ENCODE data around the gene BCAS3. TPM values are rescaled to one million over a fixed set of nuclear protein-coding genes. Genes with fewer than 3 reads are reported as not detected.

Gene BCAS3
- polyA plus RNA-seq, 1 donor from 2014 or later: 21.6 TPM

DNA sequence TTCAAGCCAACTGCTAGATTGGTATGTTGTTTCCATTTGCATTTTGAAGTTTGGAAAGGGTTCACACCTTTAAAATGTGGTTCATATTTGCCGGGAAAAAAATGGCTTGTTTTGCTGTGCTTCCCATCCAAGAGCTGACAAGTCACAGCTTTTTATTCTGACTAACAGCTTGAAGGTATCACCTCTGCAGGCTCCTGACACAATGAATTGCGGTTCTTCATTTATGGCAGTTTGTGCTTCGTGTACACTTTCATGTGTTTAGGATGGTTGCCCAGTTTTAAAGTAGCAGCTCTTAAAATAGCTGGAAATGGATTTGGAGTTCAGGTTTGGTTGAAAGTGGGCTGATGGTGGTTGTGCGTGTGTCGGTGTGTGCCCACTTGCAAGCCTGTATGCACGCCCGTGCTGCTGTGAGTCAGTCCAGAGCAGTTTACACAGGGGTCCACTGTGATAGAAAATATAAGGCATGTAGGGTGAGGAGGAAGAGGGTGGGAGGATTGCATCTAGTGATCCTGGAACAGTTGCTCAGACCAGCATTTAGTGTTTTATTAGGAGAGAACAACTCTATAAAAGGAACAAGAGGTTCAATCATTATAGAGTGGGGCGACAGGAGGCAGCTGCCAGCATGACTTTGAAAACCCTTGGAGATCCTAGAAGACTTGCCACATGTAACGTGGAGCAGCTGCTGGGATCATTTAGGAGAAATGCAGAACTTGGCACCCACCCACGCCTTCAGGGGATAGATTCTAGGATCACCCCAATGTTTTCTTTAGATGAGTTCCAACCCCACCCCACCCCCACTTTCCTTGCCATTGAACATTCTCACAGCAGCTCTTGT, 614.0 kb downstream of the BCAS3 start:
- Histone ChIP-seq H3K9me3 (ENCODE audit: low read length) (no peaks in the 10 kb centered on the region), H3K27ac (ENCODE audit: low read length) (no peak overlapping the region), H4K20me1 (ENCODE audit: insufficient read depth) (no peaks in the 10 kb centered on the region), H3K9me2 (ENCODE audit: insufficient read depth, low read length) (no peaks in the 10 kb centered on the region), H3K4me2 (ENCODE audit: low read length) (no peak overlapping the region), H3F3A (ENCODE audit: insufficient read depth, low read length, poor library complexity, severe bottlenecking) (no peaks in the 10 kb centered on the region), H3K4me3 (ENCODE audit: low read length) (no peak overlapping the region), H3K36me3 (ENCODE audit: insufficient read depth, low read length) (no peaks in the 10 kb centered on the region), H3K9ac (ENCODE audit: low read length) (no peak overlapping the region), H2AFZ (ENCODE audit: low read depth, low read length) (no peak overlapping the region), H3K79me2 (replicated peaks; ENCODE audit: insufficient read depth, low read length) (no peaks in the 10 kb centered on the region), H3K27me3 (ENCODE audit: insufficient read depth, low read depth, low read length) (no peaks in the 10 kb centered on the region)
- TF ChIP-seq MXI1 (conservative IDR thresholded peaks at IDR 0.05; ENCODE audit: poor library complexity, severe bottlenecking) (no peak), TAF1 (IDR thresholded peaks at IDR 0.05; ENCODE audit: low read depth) (no peak), SMC3 (conservative IDR thresholded peaks at IDR 0.05; ENCODE audit: poor library complexity) (no peak), POLR2AphosphoS5 (IDR thresholded peaks at IDR 0.05) (no peak), EP300 (conservative IDR thresholded peaks at IDR 0.05; ENCODE audit: poor library complexity, severe bottlenecking) (no peak), EZH2 (IDR thresholded peaks at IDR 0.05; ENCODE audit: borderline replicate concordance, insufficient read depth, low read length, poor library complexity, severe bottlenecking) (no peak), RAD21 (conservative IDR thresholded peaks at IDR 0.05) (no peak)
- TF ChIP-seq, protein P1, sequence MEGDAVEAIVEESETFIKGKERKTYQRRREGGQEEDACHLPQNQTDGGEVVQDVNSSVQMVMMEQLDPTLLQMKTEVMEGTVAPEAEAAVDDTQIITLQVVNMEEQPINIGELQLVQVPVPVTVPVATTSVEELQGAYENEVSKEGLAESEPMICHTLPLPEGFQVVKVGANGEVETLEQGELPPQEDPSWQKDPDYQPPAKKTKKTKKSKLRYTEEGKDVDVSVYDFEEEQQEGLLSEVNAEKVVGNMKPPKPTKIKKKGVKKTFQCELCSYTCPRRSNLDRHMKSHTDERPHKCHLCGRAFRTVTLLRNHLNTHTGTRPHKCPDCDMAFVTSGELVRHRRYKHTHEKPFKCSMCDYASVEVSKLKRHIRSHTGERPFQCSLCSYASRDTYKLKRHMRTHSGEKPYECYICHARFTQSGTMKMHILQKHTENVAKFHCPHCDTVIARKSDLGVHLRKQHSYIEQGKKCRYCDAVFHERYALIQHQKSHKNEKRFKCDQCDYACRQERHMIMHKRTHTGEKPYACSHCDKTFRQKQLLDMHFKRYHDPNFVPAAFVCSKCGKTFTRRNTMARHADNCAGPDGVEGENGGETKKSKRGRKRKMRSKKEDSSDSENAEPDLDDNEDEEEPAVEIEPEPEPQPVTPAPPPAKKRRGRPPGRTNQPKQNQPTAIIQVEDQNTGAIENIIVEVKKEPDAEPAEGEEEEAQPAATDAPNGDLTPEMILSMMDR (IDR thresholded peaks at IDR 0.05; ENCODE audit: poor library complexity, severe bottlenecking): no peak
- TF ChIP-seq, protein P2, sequence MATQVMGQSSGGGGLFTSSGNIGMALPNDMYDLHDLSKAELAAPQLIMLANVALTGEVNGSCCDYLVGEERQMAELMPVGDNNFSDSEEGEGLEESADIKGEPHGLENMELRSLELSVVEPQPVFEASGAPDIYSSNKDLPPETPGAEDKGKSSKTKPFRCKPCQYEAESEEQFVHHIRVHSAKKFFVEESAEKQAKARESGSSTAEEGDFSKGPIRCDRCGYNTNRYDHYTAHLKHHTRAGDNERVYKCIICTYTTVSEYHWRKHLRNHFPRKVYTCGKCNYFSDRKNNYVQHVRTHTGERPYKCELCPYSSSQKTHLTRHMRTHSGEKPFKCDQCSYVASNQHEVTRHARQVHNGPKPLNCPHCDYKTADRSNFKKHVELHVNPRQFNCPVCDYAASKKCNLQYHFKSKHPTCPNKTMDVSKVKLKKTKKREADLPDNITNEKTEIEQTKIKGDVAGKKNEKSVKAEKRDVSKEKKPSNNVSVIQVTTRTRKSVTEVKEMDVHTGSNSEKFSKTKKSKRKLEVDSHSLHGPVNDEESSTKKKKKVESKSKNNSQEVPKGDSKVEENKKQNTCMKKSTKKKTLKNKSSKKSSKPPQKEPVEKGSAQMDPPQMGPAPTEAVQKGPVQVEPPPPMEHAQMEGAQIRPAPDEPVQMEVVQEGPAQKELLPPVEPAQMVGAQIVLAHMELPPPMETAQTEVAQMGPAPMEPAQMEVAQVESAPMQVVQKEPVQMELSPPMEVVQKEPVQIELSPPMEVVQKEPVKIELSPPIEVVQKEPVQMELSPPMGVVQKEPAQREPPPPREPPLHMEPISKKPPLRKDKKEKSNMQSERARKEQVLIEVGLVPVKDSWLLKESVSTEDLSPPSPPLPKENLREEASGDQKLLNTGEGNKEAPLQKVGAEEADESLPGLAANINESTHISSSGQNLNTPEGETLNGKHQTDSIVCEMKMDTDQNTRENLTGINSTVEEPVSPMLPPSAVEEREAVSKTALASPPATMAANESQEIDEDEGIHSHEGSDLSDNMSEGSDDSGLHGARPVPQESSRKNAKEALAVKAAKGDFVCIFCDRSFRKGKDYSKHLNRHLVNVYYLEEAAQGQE (IDR thresholded peaks at IDR 0.05; ENCODE audit: borderline replicate concordance): no peak

DNA sequence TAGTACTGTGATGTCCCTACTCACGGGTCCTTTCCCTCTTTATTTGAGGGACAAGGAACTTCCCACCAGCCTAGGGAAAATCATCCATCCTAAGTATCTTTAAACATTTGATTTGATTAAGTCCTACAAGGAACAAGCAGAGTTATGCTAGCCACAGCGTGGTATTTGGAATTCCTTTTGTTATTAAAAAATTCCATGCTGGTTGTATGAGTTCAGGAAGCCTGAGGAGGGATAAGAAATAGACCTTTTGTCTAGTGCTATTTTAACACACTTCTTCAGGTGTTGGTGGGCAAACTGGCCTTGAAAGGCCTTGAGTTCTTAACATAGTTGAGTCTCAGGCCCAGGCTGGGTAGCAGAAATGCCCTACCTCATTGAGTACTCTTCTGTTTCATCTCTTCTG, 616.6 kb downstream of the BCAS3 start:
- Histone ChIP-seq H3K9me3 (ENCODE audit: low read length) (no peaks in the 10 kb centered on the region), H3F3A (ENCODE audit: insufficient read depth, low read length, poor library complexity, severe bottlenecking) (no peaks in the 10 kb centered on the region), H3K27ac (ENCODE audit: low read length) (no peak overlapping the region), H3K79me2 (replicated peaks; ENCODE audit: insufficient read depth, low read length) (no peaks in the 10 kb centered on the region), H2AFZ (ENCODE audit: low read depth, low read length) (no peak overlapping the region), H3K27me3 (ENCODE audit: insufficient read depth, low read depth, low read length) (no peaks in the 10 kb centered on the region), H4K20me1 (ENCODE audit: insufficient read depth) (no peaks in the 10 kb centered on the region), H3K4me2 (ENCODE audit: low read length) (no peak overlapping the region), H3K4me3 (ENCODE audit: low read length) (no peak overlapping the region), H3K9me2 (ENCODE audit: insufficient read depth, low read length) (no peaks in the 10 kb centered on the region), H3K36me3 (ENCODE audit: insufficient read depth, low read length) (no peaks in the 10 kb centered on the region), H3K9ac (ENCODE audit: low read length) (no peak overlapping the region)
- TF ChIP-seq, protein P1 (IDR thresholded peaks at IDR 0.05; ENCODE audit: poor library complexity, severe bottlenecking): no peak
- TF ChIP-seq RAD21 (conservative IDR thresholded peaks at IDR 0.05) (no peak), SMC3 (conservative IDR thresholded peaks at IDR 0.05; ENCODE audit: poor library complexity) (no peak), POLR2AphosphoS5 (IDR thresholded peaks at IDR 0.05) (no peak), EP300 (conservative IDR thresholded peaks at IDR 0.05; ENCODE audit: poor library complexity, severe bottlenecking) (no peak), MXI1 (conservative IDR thresholded peaks at IDR 0.05; ENCODE audit: poor library complexity, severe bottlenecking) (no peak), TAF1 (IDR thresholded peaks at IDR 0.05; ENCODE audit: low read depth) (no peak), EZH2 (IDR thresholded peaks at IDR 0.05; ENCODE audit: borderline replicate concordance, insufficient read depth, low read length, poor library complexity, severe bottlenecking) (no peak)
- TF ChIP-seq, protein P2 (IDR thresholded peaks at IDR 0.05; ENCODE audit: borderline replicate concordance): no peak
